Activated B cell treated with CpG ODN at 0.5 μM for 24 hours (primary cell): Measurements from ENCODE around the gene RBFOX2. TPM values are rescaled to one million over a fixed set of nuclear protein-coding genes. Genes with fewer than 3 reads are reported as not detected.
A peak's percentile ranks its signal among the peaks of the same experiment; 100 is the strongest.

ENCODE experiments used
- ATAC-seq: fragments of 200-7000 bp; cut with Tn5 transposase; one replicate; pipeline ENCODE4 v1.10.0; 2021; ENCODE audit warnings: low read depth, mild to moderate bottlenecking, moderate library complexity
- CTCF ChIA-PET: fragments of 350-600 bp; sonication (Branson Sonifier 250); formaldehyde crosslinking; loops from one replicate; lab custom pipeline; 2021; ENCODE audit warnings: antibody characterized with exemption; lab: Charles Lee
- POLR2A ChIA-PET: fragments of 350-600 bp; sonication (Branson Sonifier 250); formaldehyde crosslinking; loops from one replicate; lab custom pipeline; 2021; ENCODE audit warnings: antibody characterized with exemption; lab: Charles Lee
- DNase-seq: peaks from one replicate; pipeline ENCODE4 v3.0.0; 2022
- H3K27ac Mint-ChIP-seq: one replicate; pipeline ENCODE4 v1.8.0; 2020; ENCODE audit warnings: mixed read lengths
- H3K27me3 Mint-ChIP-seq: one replicate; pipeline ENCODE4 v1.8.0; 2021; ENCODE audit warnings: mixed read lengths
- H3K36me3 Mint-ChIP-seq: one replicate; pipeline ENCODE4 v1.8.0; 2021; ENCODE audit warnings: low read depth, mixed read lengths
- H3K4me1 Mint-ChIP-seq: one replicate; pipeline ENCODE4 v1.8.0; 2021; ENCODE audit warnings: mixed read lengths
- H3K4me3 Mint-ChIP-seq: one replicate; pipeline ENCODE4 v1.8.0; 2020; ENCODE audit warnings: mild to moderate bottlenecking, mixed read lengths
- H3K9me3 Mint-ChIP-seq: one replicate; pipeline ENCODE4 v1.8.0; 2020; ENCODE audit warnings: mixed read lengths
- CTCF ChIP-seq: fragments of 200-600 bp; IDR thresholded peaks from one replicate; pipeline ENCODE4 v1.8.0; 2022; ENCODE audit warnings: antibody characterized with exemption, mild to moderate bottlenecking
- intact Hi-C: fragments of 100-400 bp; cut with micrococcal nuclease; formaldehyde crosslinking; loops from one replicate; pipeline ENCODE4 v1.15.1; 2024
- total RNA-seq: library from RNA; stranded (reverse); gene quantifications from 2 replicates; pipeline ENCODE4 v1.2.3, GENCODE V29; 2022

Gene RBFOX2
- total RNA-seq, 1 donor from 2014 or later: not detected

GRCh38 chr22:36069368-36069767, 40.7 kb upstream of the RBFOX2 start:
- Mint-ChIP-seq H3K9me3 (no peaks in the 10 kb centered on the region), H3K27me3 (peaks cover 20% of the 10 kb centered on the region), H3K27ac (no peak overlapping the region), H3K36me3 (no peaks in the 10 kb centered on the region), H3K4me3 (no peak overlapping the region), H3K4me1 (peaks cover 11% of the 10 kb centered on the region)
- ATAC-seq (no peak), DNase-seq (no peak)
- intact Hi-C loops: loop anchor here (5.0 kb wide), 2 partner anchors 153 to 717 kb away; no protein-coding TSS in a partner anchor
- no peak for TF ChIP-seq CTCF
- ChIA-PET CTCF (no interaction called here), POLR2A (no interaction called here)

GRCh38 chr22:36068776-36069344, 40.2 kb upstream of the RBFOX2 start:
- POLR2A ChIA-PET: no interaction called here
- H3K36me3 Mint-ChIP-seq: no peaks in the 10 kb centered on the region
- no peak overlapping the region for H3K4me3 Mint-ChIP-seq
- no peak overlapping the region for H3K27ac Mint-ChIP-seq
- TF ChIP-seq CTCF: no peak
- CTCF ChIA-PET: no interaction called here
- ATAC-seq (no peak), DNase-seq (no peak)
- peaks cover 25% of the 10 kb centered on the region for H3K27me3 Mint-ChIP-seq
- intact Hi-C loops: loop anchor here (5.0 kb wide), 2 partner anchors 153 to 717 kb away; no protein-coding TSS in a partner anchor
- peaks cover 11% of the 10 kb centered on the region for H3K4me1 Mint-ChIP-seq
- H3K9me3 Mint-ChIP-seq: no peaks in the 10 kb centered on the region

DNA sequence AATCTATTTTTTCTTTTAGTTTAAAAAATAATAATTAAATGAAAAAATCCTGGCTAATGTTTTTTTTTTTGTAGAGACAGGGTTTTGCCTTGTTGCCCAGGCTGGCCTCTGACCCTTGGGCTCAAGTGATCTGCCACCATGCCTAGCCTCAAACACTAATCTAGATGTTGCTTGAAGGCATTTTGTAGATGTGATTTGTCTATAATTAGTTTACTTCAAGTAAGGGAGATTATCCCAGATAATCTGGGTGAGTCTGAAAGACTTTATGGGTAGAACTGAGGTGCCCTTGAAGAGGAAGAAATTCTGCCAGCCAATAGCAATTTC, 38.6 kb upstream of the RBFOX2 start:
- Mint-ChIP-seq H3K4me3 (no peak overlapping the region), H3K27ac (no peak overlapping the region), H3K4me1 (peaks cover 11% of the 10 kb centered on the region), H3K27me3 (peaks cover 27% of the 10 kb centered on the region), H3K36me3 (no peaks in the 10 kb centered on the region), H3K9me3 (no peaks in the 10 kb centered on the region)
- CTCF ChIA-PET: no interaction called here
- intact Hi-C loops: loop anchor here (2.0 to 5.0 kb wide), 3 partner anchors 58 to 715 kb away; no protein-coding TSS in a partner anchor
- no peak for DNase-seq
- no peak for TF ChIP-seq CTCF
- POLR2A ChIA-PET: no interaction called here
- no peak for ATAC-seq

DNA sequence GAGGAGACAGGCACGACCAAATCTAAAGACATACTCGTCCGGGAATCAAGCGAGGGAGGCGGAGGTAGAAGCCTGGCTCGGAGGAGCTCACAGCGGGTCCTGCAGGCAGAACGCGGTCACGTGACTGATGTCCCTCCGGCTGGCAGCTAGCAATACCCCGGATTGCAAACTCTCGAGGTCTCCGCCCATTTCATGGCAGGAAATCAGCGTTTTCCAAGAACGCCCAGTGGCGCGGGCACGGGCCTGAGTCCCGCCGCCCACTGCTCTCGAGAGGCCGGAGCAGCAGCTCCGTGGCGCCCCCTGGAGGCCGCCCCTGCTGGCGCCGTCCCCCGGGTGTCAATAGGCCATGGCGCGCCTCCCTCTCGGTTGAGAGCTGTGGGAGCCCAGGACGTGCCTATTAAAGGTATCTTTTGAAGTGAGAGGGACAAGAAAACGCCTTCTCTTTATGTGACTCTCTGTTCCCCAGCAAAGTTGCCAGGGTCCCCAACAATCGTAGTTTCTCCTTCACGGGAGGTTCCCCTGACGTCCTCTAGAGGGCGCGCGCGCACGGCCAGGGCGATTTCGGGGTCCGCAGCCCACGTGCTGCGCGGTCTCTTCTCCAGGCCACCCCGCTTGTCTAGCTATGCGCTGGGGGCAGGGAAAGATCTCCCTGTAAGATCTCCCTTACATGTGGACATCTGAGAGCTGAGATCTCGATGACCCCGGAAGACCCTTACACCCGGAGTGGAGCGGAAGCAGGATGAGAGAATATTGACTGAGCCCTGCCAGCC, 37.3 kb upstream of the RBFOX2 start:
- peak; percentile 76 for TF ChIP-seq CTCF
- Mint-ChIP-seq H3K4me3 (peak overlapping the region; percentile 70), H3K4me1 (peaks cover 11% of the 10 kb centered on the region), H3K9me3 (no peaks in the 10 kb centered on the region), H3K27me3 (peaks cover 27% of the 10 kb centered on the region), H3K36me3 (no peaks in the 10 kb centered on the region), H3K27ac (no peak overlapping the region)
- DNase-seq (peak; percentile 47), ATAC-seq (peak; percentile 47)
- POLR2A ChIA-PET: interaction anchor here (0.5 kb wide), 1 partner anchor 311 kb away, joined by 3 read pairs; no protein-coding TSS in a partner anchor
- intact Hi-C loops: loop anchor here (1.0 to 5.0 kb wide), 4 partner anchors 59 to 714 kb away; no protein-coding TSS in a partner anchor
- CTCF ChIA-PET: interaction anchor here (0.6 to 1.3 kb wide), 8 partner anchors 9 to 438 kb away, joined by 3 to 5 read pairs (median 4); no protein-coding TSS in a partner anchor

DNA sequence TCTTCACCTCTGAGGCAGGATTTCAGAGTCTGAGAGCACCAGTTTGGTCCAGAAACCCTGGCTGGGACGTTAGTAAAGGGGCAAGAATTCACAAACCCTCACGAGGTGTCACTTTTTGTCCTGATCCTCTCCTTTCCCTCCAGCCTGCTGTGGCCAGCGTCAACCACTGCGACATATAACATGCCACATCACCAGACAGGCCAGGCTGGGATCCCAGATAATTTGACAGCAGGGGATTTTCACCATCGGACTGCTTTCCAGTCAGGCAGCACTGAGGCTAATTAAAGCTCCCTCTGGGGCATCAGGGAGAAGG, 36.8 kb upstream of the RBFOX2 start:
- H3K27me3 Mint-ChIP-seq: peaks cover 27% of the 10 kb centered on the region
- H3K9me3 Mint-ChIP-seq: no peaks in the 10 kb centered on the region
- DNase-seq (no peak), ATAC-seq (no peak)
- no peaks in the 10 kb centered on the region for H3K36me3 Mint-ChIP-seq
- intact Hi-C loops: loop anchor here (5.0 kb wide), 2 partner anchors 157 to 713 kb away; no protein-coding TSS in a partner anchor
- CTCF ChIA-PET: interaction anchor here (0.9 to 1.3 kb wide), 7 partner anchors 8 to 438 kb away, joined by 3 to 5 read pairs (median 4); no protein-coding TSS in a partner anchor
- peaks cover 11% of the 10 kb centered on the region for H3K4me1 Mint-ChIP-seq
- TF ChIP-seq CTCF: no peak
- POLR2A ChIA-PET: interaction anchor here (0.5 kb wide), 1 partner anchor 312 kb away, joined by 3 read pairs; no protein-coding TSS in a partner anchor
- no peak overlapping the region for H3K27ac Mint-ChIP-seq
- peak overlapping the region; percentile 62 for H3K4me3 Mint-ChIP-seq
